Measurements from ENCODE around the gene UBE2H.

The UBE2H gene

GRCh38 chr7:129952086-129952652 is 591 bp downstream of the UBE2H start:
- TF ChIP-seq, protein P1, sequence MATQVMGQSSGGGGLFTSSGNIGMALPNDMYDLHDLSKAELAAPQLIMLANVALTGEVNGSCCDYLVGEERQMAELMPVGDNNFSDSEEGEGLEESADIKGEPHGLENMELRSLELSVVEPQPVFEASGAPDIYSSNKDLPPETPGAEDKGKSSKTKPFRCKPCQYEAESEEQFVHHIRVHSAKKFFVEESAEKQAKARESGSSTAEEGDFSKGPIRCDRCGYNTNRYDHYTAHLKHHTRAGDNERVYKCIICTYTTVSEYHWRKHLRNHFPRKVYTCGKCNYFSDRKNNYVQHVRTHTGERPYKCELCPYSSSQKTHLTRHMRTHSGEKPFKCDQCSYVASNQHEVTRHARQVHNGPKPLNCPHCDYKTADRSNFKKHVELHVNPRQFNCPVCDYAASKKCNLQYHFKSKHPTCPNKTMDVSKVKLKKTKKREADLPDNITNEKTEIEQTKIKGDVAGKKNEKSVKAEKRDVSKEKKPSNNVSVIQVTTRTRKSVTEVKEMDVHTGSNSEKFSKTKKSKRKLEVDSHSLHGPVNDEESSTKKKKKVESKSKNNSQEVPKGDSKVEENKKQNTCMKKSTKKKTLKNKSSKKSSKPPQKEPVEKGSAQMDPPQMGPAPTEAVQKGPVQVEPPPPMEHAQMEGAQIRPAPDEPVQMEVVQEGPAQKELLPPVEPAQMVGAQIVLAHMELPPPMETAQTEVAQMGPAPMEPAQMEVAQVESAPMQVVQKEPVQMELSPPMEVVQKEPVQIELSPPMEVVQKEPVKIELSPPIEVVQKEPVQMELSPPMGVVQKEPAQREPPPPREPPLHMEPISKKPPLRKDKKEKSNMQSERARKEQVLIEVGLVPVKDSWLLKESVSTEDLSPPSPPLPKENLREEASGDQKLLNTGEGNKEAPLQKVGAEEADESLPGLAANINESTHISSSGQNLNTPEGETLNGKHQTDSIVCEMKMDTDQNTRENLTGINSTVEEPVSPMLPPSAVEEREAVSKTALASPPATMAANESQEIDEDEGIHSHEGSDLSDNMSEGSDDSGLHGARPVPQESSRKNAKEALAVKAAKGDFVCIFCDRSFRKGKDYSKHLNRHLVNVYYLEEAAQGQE (IDR thresholded peaks at IDR 0.05; ENCODE audit: insufficient replicate concordance, low read depth) = no peak
- TF ChIP-seq SPI1 (IDR thresholded peaks at IDR 0.05; ENCODE audit: borderline replicate concordance, low read depth) (no peak), POLR2AphosphoS5 (IDR thresholded peaks at IDR 0.05; ENCODE audit: low read depth) (no peak), GABPA (IDR thresholded peaks at IDR 0.05; ENCODE audit: low read depth) (no peak)
- TF ChIP-seq, protein P2, sequence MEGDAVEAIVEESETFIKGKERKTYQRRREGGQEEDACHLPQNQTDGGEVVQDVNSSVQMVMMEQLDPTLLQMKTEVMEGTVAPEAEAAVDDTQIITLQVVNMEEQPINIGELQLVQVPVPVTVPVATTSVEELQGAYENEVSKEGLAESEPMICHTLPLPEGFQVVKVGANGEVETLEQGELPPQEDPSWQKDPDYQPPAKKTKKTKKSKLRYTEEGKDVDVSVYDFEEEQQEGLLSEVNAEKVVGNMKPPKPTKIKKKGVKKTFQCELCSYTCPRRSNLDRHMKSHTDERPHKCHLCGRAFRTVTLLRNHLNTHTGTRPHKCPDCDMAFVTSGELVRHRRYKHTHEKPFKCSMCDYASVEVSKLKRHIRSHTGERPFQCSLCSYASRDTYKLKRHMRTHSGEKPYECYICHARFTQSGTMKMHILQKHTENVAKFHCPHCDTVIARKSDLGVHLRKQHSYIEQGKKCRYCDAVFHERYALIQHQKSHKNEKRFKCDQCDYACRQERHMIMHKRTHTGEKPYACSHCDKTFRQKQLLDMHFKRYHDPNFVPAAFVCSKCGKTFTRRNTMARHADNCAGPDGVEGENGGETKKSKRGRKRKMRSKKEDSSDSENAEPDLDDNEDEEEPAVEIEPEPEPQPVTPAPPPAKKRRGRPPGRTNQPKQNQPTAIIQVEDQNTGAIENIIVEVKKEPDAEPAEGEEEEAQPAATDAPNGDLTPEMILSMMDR (IDR thresholded peaks at IDR 0.05; ENCODE audit: insufficient read depth, low read length) = no peak
- Histone ChIP-seq H3K27me3 (ENCODE audit: insufficient read depth, poor library complexity, severe bottlenecking) (no peaks in the 10 kb centered on the region), H3K4me3 (replicated peaks; ENCODE audit: insufficient read depth, low read length) (peak overlapping the region; percentile 84), H3K27ac (replicated peaks) (peak overlapping the region; percentile 60)
- DNase-seq (ENCODE audit: low read depth in 1 of 2, low spot score in 1 of 2) = peak in 1 of 2 experiments; percentile 45

DNA sequence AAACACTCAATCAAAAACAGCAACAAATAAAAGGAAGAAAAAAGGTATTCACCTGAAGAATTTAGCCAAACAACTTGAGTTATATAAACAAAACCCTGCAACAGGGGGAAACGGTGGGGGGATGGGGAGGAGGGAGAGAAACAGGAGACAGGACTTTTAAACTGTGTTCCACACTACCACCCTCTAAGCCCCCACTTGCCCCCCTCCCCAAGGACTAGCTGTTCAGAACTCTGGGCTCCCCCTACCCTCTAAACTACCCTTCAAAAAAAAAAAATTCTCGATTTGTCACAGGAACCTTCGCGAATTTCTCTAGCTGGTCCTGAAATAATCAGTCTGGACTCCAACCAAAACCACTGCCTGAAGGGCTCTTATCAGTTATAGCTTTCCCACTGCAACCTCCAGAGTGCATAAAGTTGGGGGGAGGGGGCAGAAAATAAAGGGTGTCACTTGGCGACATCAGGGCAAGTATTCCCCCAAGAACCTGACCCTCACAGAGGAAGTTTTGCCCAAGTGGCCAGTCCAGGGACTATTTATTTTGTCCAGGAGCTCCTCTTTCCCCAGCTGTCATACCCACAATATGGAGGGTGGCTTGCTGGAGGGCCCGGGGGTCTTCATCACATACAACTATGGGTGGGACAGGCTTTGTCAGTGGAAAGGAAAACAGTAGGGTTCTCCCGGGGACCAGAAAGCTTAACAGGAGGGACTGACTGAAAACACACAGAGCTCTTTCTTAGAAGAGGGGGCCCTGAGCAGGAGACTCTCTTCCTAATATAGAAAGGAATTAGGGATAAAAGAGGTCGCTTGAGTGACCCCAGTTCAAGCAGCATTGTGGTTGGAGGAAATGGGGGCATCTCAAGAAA is 1.3 kb downstream of the UBE2H start:
- H3K4me3 ChIP-seq (replicated peaks; ENCODE audit: insufficient read depth, low read length) = peak overlapping the region; percentile 84
- TF ChIP-seq POLR2AphosphoS5 (IDR thresholded peaks at IDR 0.05; ENCODE audit: low read depth) (no peak), GABPA (IDR thresholded peaks at IDR 0.05; ENCODE audit: low read depth) (no peak), SPI1 (IDR thresholded peaks at IDR 0.05; ENCODE audit: borderline replicate concordance, low read depth) (no peak)
- TF ChIP-seq, protein P2 (IDR thresholded peaks at IDR 0.05; ENCODE audit: insufficient read depth, low read length) = no peak
- TF ChIP-seq, protein P1 (IDR thresholded peaks at IDR 0.05; ENCODE audit: insufficient replicate concordance, low read depth) = no peak
- H3K27me3 ChIP-seq (ENCODE audit: insufficient read depth, poor library complexity, severe bottlenecking) = no peaks in the 10 kb centered on the region
- DNase-seq (ENCODE audit: low read depth in 1 of 2, low spot score in 1 of 2) = no peak
- peak overlapping the region; percentile 60 for H3K27ac ChIP-seq (replicated peaks)

GRCh38 chr7:129950933-129951225 is 1.9 kb downstream of the UBE2H start:
- Histone ChIP-seq H3K4me3 (replicated peaks; ENCODE audit: insufficient read depth, low read length) (peak overlapping the region; percentile 84), H3K27me3 (ENCODE audit: insufficient read depth, poor library complexity, severe bottlenecking) (no peaks in the 10 kb centered on the region), H3K27ac (replicated peaks) (no peak overlapping the region)
- TF ChIP-seq, protein P1 (IDR thresholded peaks at IDR 0.05; ENCODE audit: insufficient replicate concordance, low read depth) = no peak
- TF ChIP-seq, protein P2 (IDR thresholded peaks at IDR 0.05; ENCODE audit: insufficient read depth, low read length) = no peak
- no peak for TF ChIP-seq GABPA (IDR thresholded peaks at IDR 0.05; ENCODE audit: low read depth)
- no peak for DNase-seq (ENCODE audit: low read depth in 1 of 2, low spot score in 1 of 2)
